ENCODE measurements around the gene SNRPN.
"Not testable (repeated sequence)": the region's sequence is repeated elsewhere in the genome, so short reads cannot be mapped to it uniquely, and the experiment has no call there.

Gene SNRPN

DNA sequence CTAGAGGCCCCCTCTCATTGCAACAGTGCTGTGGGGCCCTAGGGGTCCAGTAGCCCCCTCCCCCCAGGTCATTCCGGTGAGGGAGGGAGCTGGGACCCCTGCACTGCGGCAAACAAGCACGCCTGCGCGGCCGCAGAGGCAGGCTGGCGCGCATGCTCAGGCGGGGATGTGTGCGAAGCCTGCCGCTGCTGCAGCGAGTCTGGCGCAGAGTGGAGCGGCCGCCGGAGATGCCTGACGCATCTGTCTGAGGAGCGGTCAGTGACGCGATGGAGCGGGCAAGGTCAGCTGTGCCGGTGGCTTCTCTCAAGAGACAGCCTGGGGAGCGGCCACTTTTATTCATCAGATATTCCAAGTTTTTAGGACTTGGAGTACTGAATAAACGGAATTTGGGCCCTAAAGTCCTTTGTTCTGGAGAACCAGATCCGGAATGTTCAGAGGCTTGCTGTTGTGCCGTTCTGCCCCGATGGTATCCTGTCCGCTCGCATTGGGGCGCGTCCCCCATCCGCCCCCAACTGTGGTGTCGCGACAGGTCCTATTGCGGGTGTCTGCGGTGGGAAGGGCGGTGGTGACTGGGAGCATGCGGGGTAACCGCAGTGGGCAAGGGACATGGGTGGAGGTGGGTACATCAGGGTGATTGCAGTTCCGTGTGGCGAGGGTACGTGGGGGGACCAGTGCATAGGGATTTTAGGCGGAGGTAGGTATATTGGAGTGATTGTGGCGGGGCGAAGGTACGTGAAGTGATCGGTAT, at the start of gene SNRPN, which contains the start of gene SNURF:
SNRPN (plus strand) TSS at position 205 of the 748 bp plus-strand sequence. CDS start 19,467 bp downstream, outside the sequence.
SNURF (plus strand) TSS at position 205 of the 748 bp plus-strand sequence; CDS start at position 267, 62 bp downstream.
- peak; percentile 45 to 48 for DNase-seq

DNA sequence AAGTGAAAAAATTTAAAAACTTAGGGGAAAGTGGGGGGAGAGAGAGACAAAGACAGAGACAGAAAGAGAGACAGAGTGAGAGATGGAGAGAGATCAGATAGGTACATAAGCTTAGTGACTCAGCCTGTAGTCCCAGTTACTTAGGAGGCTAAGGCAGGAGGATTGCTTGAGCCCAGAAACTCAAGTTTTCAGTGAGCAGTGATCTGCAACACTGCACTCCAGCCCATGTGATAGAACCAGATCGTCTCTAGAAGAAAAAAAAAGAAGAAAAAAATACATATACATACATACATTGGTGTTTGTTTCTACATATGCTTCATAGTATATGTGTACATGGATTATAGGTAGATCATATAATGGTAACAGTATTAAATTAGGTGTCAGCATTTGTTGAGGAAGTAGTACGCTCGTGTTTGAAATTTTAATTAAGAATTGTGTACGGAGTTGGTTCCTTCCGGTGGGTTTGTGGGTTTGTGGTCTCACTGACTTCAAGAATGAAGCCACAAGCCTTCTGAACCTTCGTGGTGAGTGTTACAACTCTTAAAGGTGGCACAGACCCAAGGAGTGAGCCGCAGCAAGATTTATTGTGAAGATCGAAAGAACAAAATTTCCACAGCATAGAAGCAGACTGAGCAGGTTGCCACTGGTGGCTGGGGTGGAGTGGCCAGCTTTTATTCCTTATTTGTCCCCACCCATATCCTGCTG, 38.3 kb upstream of the SNRPN start:
- DNase-seq: no peak

DNA sequence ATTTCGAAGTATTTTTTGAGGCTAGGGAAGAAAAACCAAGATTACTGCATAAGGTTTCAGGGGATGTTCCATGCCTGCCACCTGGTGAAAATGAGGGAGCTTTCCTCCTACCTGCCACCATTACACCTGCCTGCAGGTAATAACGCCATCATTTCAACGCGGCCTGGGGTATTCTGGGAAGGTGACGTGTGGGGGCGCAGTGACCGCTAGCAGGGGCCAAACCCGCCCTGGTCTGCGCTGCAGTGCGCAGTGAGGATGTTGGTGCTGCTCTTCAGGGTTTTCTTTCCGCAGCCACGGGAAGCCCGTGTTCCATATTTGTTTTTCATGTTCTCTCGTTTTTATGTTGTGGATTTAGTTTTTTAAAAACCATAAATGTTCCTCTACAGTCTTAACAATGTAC, 37.4 kb upstream of the SNRPN start:
- DNase-seq: no peak

DNA sequence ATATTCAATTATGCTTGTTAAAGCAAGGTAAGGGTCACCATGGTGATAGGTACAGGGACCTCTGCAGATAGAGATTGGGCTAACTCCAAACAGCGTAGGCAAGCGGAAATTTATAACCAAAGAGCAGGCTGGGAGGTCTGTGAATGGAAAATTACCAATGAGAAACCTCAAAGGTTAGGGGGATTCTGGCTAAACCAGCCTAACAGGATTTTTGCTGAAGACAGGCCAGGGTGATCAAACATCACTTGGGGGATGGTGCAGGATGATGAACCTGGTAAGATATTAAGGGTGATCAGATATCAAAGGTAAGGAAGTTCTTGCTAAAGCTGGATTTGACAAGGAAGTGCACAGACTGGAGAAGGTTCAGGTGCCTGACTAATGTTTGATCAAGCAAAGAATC, 35.3 kb upstream of the SNRPN start:
- DNase-seq: no peak

DNA sequence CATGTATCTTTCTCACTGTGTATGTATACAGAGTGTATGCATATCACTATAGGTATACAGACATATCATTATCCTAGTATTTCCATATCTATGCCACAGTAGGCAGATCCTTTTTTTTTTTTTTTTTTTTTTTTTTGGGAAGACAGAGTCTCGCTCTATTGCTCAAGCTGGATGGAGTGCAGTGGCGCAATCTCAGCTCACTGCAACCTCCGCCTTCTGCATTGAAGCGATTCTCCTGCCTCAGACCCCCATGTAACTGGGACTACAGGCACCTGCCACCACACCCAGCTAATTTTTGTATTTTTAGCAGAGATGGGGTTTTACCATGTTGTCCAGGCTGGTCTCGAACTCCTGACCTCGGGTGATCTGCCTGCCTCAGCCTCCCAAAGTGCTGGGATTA, 32.0 kb upstream of the SNRPN start:
- not testable (repeated sequence) for DNase-seq

DNA sequence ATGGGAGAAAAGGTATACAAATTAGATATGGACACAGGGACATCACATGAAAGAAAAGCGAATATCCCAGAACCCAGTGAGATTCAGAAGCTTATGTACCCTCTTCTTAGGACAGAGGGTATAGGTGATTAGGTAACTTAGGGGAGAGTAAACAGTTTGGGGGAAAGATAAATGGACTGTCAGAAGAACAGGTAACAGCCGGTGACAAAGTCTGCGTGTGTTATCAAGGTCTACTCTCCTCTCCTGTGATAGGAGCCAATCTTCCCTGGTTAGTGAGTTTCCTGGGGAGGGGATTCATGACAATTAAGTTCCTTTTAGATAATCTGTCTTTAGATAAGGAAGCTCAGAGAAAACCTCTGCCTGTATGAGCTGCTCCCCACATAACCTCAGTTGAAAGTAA, 30.6 kb upstream of the SNRPN start:
- no peak for DNase-seq

DNA sequence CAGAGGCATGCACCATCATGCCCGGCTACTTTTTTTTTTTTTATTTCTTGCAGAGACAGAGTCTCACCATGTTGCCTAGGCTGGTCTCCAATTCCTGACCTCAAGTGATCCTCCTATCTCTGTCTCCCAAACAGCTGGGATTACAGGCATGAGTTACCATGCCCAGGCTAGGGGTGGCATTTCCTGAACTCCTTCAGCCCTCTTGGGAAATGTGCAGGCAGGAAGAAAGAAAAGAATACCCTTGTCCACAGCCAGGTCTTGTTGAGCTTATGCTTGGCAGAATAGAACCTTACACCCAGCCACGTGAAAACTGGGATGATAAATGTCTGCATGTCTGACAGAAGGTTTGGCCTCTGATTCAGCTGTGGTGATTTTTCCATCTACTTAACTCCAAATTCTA, 30.2 kb upstream of the SNRPN start:
- no peak for DNase-seq

DNA sequence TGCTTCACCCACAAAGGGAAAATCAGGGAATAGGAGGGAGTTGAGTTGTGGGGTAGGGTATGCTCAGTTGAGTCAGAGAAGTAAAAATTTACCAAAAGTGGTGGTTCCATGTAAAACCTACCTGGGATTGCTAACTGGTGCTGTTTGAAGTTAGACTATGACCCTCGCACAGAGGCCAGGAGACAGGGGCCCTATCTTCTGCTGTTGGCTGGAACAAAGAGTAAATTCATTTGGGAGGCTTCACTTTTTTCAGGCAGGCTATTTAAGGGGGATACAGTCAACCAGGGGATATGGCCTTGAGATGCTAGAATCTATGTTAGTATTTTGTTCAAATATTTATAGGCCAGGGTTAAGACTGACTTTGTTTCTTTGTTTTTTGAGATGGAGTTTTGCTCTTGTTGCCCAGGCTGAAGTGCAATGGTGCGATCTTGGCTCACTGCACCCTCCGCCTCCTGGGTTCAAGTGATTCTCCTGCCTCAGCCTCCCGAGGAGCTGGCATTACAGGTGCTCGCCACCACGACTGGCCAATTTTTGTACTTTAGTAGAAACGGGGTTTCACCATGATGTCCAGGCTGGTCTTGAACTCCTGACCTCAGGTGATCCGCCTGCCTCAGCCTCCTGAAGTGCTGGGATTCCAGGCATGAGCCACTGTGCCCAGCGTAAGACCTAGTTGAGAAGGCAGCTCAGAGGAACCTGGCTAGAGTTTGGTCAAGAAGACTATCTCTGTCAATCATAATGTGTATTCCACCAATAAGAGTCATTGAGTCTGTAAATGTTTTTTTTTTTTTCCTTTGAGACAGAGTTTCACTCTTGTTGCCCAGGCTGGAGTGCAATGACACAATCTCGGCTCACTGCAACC, 22.7 kb upstream of the SNRPN start:
- not testable (repeated sequence) for DNase-seq

DNA sequence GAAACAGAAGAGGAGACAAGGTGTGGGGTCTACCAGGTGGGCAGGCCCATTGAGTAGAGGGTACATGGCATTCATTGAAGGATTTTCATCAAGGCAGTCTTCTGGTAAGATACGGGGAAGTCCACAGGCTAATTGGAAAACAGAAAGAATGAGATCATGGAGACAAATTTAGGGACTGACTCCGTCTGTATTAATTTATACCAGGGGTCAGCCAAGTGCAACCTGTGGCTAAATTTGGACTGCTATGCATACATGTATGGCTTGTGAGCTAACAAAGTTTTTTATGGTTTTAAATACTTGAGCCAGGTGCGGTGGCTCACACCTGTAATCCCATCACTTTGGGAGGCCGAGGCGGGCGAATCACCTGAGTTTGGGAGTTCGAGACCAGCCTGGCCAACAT, 21.1 kb upstream of the SNRPN start:
- DNase-seq: no peak

DNA sequence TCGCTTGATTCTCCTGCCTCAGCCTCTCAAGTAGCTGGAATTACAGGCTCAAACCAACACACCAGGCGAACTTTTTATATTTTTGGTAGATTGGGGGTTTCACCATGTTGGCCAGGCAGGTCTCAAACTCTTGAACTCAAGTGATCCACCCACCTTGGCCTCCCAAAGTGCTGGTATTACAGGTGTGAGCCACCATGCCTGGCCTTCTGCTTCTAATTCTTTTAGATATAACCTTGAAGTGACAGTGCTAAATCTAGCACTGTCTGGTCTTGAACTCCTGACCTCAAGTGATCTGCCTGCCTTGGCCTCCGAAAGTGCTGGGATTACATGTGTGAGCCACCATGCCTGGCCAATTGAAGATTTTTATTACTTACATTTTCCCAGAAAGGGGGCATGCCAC, 16.6 kb upstream of the SNRPN start:
- not testable (repeated sequence) for DNase-seq

DNA sequence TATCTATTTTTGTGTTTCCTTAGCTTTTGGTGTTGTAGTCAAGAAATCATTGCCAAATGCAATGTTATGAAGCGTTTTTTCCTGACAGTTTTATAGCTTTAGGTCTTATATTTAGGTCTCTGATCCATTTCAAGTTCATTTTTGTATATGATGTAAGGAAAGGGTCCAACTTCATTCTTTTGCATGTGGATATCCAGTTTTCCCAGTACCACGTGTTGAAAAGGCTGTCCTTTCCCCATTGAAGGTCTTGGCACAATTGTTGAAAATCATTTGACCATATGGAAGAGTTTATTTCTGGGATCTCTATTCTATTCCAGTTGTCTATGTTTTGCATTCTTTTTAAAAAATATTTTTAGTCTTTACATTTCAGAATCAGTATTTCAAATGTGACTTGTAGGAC, 14.6 kb upstream of the SNRPN start:
- no peak for DNase-seq

DNA sequence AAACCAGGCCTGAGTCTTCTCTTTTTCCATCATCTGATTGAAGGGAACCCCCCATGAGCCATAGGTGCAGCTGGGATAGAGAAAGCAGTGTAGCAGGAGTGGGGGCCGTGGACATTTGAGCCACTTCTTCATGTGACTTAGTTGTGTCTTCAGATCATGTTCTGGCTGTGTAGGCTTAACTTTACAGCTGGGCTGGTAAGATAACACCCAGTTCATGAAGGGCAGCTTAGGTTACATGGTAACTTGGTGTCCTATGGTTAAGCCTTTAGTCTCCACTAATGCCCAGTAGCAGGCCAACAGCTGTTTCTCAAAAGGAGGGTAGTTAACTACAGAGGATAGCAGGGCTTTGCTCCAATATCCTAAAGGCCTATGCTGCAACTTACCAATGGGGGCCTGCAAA, 11.4 kb upstream of the SNRPN start:
- no peak for DNase-seq

DNA sequence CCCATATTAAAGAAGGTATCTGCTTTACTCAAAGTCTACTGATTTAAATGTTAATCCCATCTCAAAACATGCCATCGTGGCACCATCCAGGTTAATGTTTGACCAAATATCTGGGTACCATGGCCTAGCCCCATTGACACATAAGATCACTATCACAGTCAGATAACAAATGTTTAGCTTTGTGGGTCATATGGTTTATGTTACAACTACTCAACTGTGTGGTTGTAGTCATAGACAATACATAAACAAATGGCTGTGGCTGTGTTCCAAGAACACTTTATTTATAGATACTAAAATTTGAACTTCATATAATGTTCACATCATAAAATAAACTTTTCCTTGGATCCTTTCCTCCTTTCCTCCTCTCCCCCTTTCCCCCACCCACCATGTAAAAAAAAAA, 9.8 kb upstream of the SNRPN start:
- DNase-seq: no peak

DNA sequence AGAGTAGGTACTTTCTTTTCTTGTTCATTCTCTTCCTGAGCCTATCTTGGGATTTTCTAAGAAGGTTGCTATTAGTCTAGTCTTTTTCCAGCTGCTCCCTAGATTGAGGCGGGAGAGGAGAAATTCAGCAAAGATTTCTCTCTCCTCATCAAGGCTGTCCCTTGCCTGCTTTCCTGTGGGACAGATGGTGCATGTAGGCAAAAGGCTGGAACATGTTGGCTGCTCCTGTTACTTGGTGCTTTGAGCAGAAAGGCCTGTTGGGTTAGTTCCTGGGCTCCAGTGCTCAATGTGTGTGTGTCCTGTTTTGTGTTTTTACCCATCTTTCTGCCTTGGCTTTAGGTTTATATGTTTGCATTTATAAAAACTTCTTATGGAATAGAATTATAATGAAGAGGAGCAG, 9.1 kb upstream of the SNRPN start:
- DNase-seq: no peak

DNA sequence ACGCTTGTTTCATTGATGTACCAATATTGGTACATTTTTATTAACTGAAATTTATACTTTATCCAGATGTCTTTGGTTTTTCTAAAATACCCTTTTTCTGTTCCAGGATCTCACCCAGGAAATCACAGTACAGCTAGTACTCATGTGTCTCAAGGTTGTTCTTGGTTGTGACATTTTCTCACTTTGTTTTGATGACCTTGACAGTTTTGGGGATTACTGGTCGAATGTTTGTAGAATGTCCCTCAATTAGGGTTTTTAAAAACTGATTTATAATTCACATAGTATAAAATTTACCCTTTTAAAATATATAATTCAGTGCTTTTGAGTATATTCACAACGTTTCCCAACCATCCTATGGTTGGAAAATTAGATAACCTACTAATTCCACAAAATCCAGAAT, 6.3 kb upstream of the SNRPN start:
- no peak for DNase-seq

DNA sequence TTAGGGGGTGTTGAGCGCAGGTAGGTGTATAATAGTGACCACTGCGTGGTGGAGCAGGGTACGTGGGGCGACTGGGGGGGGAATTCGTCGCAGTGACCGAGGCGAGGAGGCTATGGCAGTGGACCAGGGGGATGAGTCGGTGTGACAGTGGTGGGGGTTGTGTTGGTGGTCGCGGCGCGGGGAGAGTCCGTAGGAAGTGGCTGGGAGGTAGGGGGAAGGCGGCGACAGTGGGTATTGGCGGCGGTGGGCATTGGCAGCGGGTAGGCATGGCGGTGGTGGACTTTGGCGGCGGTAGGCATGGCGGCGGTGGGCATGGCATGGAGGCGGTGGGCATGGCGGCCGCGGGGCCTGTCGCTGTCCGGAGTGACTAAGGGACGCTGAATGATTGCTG, 739 bp downstream of the SNRPN start:
- no peak for DNase-seq

DNA sequence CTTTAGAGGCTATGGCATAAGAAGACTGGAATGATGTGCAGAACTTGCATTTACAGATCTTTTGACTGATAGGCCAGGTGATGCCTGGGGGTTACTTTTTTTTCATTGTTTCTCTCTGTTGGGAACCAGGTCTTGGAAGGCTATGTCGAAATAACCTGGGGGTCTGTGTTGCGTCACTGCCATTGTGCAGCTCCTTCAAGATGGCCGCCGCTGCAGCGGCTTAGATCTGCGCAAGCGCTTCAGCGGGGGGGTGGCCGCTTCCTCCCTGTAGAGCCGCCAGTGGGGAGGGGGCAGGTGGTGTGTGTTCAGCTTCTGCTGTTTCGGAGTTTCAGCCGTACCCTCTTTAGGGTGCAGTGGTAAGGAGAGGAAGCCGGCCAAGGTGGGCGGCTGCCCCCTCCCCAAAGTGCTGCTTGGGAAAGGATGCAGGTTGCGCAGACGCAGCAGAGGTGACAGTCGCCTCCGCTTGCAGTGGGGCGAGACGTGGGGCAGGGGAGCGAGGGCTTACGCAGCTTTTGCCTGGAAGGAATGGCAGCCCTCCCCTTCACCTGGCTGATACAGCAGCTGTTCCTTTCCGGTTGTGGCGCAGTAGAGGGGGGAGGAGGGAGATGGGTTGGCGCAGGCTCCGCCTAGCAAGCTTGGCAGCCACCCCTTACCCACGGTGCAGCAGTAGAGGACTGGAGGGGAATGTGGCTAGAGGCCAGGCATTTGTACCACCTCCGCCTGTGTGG, 1.5 kb downstream of the SNRPN start:
- peak; percentile 34 to 53 for DNase-seq

DNA sequence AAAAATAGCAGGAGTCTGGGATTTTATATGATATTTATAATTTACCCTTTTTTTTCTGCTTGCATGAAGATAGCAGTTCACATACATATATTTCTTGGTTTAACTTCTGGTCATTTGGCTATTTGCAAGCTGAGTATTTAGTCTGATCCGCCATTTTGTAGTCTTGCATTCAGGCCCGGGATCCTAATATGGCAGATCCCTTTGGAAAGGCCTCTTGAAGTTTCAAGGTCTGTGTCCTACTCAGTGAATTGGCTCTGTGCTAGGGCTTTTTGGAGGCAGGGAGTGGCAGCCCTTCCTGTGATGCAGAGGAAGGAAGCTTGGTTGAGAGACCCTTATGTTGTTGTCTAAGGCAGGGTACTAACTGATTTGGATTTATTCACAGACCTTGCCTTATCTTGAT, 2.9 kb downstream of the SNRPN start:
- DNase-seq: no peak

DNA sequence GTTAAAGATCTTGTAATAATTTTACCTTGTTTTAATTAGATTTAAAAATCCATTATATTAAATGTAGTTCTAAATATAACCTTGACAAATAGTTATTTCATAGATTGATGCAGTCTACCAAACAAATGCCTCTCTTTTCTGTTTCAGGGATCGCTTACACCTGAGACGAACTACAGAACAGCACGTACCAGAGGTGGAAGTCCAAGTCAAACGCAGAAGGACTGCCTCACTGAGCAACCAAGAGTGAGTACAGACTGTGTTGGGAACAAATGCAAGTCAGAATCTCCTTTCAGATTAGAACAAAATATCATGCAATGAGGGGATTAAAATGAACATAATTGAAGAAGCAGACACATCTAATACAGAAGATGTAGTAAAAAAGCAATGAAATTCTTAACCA, 7.2 kb downstream of the SNRPN start:
- no peak for DNase-seq

DNA sequence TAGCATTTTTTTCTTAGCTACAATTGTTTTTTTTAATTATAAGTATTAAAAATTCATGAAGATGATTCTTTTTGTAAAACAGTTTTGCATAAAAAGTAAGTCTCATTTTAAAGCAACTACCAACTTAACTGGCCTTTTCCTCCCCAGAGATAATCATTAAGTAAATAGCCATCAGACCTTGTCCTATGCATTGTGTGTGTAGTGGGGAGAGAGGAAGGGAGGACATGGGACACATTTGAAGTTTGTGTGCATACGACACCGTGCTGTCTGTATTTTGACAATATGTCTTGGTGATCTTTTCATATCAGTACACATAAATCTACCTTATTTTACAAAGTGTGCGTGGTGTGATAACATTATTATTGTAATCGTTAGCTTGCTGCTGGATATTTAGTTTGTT, 8.1 kb downstream of the SNRPN start:
- no peak for DNase-seq

DNA sequence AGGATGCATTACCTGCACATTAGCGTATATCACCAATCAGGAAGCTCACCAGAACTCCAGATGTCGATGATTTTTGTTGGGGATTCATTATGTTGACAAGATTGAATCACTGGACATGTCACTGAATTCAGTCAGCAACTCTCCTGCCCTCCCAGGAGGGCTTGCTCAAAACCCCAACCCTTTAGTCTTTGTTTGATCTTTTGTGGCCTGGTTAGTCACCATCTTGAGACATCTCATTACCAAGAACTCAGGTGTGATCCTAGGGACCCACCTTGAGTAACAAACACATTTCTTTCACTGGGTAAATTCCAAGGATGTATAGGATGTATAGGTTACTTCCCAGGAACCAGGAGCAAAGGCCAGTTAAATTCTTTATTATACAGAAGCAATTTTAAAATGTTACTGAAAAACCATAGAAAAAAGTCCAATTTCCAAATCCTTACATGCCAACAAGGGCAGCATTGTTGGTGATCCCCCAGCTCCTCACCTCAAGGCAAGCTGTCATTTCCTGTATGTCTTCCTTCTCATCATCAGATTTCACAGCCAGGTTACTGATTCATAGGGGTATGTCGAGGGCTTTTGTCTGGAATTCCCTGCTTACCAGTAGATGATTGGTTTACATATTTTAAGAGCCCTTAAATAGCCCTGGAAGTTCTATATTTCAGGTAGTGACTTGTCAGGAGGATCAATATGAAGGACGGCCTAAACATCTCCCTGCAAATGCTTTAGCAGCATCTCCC, 11.7 kb downstream of the SNRPN start:
- no peak for DNase-seq

DNA sequence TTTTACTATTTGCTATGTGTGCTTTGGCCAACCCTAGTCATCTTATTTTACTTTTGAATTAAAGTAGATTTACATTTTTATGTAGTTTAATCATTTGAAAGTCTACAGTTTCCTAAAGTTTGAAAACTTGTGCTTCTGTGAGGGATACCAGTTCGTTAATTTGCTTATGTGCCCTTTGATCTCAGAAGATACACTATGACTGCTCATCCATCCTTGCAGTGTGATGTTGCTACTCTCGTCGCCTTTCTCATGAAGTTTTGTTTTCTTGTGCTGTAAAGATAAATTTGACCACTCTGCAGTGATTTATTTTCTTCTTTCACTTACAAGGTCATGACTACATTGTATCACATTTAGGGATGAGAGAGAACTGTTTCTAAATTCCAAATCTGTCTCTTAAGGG, 16.3 kb downstream of the SNRPN start:
- DNase-seq: no peak
